Upper lobe of left lung (tissue), 4 donors: ENCODE results near the gene GNG7.

Source experiments
- POLR2AphosphoS5 ChIP-seq, 2 donors: sonication (generic); formaldehyde crosslinking; IDR thresholded peaks; one replicate each; pipeline ENCODE4 v1.5.1; 2017; ENCODE audit warnings: antibody characterized with exemption in 2 of 2
- TF ChIP-seq, protein P1 (sequence below), 6 experiments: fragments of 450-650 bp in 4 of 6; fragments of 200-600 bp in 2 of 6; sonication (generic) in 2 of 6; IDR thresholded peaks; one replicate each; pipeline ENCODE4 v1.5.1; 2016 to 2019; ENCODE audit warnings: antibody characterized with exemption in 6 of 6

DNA sequence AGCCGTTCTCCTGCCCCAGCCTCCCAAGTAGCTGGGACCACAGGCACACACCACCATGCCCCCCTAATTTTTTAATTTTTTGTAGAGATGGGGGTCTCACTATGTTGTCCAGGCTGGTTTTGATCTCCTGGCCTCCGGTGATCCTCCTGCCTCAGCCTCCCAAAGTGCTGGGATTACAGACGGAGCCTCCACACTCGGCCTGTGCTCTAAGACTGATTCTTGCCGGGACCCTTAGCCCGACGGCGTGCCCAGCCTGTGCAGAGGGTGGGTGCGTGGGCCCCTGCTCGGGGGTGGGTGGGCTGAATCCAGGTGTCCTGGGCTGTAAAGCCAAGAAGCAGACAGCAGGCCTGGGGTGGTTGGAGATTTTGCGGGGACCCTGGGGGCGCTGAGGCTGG lies 162.2 kb downstream of the GNG7 start:
- TF ChIP-seq, protein P1, sequence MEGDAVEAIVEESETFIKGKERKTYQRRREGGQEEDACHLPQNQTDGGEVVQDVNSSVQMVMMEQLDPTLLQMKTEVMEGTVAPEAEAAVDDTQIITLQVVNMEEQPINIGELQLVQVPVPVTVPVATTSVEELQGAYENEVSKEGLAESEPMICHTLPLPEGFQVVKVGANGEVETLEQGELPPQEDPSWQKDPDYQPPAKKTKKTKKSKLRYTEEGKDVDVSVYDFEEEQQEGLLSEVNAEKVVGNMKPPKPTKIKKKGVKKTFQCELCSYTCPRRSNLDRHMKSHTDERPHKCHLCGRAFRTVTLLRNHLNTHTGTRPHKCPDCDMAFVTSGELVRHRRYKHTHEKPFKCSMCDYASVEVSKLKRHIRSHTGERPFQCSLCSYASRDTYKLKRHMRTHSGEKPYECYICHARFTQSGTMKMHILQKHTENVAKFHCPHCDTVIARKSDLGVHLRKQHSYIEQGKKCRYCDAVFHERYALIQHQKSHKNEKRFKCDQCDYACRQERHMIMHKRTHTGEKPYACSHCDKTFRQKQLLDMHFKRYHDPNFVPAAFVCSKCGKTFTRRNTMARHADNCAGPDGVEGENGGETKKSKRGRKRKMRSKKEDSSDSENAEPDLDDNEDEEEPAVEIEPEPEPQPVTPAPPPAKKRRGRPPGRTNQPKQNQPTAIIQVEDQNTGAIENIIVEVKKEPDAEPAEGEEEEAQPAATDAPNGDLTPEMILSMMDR (IDR thresholded peaks at IDR 0.05), result no peak
- TF ChIP-seq POLR2AphosphoS5 (IDR thresholded peaks at IDR 0.05), result no peak
